ENCODE data around the gene DNAJA3.

Gene DNAJA3

DNA sequence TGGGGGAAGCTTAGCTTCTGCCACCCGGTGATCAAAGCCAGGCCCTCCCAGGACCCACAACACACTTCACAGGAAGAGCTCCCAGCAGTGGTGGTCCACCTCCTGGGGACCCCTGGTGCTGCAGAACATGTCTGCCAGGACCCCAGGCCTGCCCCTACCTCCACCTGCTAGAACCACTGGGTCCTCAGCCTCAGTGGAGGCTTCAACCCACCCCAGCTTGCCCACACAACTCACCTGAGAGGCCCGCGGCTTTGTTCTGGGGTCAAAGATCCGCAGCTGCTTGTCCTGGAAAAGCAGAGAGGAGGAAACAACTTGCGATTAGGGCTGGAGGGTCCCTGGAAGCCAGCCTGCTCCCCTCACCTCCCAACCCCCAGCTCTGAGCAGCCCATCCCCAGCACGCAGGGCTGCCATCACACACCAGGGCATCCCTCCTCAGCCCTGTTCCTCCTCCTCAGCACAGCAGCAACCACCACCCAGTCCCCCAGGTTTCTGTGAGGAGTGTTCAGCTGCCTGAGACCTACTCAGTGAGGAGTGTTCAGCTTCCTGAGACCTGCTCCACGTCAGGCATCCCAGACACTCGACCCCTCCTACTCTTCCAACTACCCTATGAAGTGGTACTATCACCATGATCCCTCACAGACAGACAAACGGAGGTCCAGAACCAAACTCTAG lies 30.5 kb upstream of the DNAJA3 start (continued):
- TF ChIP-seq, protein P1, sequence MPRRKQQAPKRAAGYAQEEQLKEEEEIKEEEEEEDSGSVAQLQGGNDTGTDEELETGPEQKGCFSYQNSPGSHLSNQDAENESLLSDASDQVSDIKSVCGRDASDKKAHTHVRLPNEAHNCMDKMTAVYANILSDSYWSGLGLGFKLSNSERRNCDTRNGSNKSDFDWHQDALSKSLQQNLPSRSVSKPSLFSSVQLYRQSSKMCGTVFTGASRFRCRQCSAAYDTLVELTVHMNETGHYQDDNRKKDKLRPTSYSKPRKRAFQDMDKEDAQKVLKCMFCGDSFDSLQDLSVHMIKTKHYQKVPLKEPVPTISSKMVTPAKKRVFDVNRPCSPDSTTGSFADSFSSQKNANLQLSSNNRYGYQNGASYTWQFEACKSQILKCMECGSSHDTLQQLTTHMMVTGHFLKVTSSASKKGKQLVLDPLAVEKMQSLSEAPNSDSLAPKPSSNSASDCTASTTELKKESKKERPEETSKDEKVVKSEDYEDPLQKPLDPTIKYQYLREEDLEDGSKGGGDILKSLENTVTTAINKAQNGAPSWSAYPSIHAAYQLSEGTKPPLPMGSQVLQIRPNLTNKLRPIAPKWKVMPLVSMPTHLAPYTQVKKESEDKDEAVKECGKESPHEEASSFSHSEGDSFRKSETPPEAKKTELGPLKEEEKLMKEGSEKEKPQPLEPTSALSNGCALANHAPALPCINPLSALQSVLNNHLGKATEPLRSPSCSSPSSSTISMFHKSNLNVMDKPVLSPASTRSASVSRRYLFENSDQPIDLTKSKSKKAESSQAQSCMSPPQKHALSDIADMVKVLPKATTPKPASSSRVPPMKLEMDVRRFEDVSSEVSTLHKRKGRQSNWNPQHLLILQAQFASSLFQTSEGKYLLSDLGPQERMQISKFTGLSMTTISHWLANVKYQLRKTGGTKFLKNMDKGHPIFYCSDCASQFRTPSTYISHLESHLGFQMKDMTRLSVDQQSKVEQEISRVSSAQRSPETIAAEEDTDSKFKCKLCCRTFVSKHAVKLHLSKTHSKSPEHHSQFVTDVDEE (CRISPR knock-in tag; IDR thresholded peaks at IDR 0.05) = no peak

DNA sequence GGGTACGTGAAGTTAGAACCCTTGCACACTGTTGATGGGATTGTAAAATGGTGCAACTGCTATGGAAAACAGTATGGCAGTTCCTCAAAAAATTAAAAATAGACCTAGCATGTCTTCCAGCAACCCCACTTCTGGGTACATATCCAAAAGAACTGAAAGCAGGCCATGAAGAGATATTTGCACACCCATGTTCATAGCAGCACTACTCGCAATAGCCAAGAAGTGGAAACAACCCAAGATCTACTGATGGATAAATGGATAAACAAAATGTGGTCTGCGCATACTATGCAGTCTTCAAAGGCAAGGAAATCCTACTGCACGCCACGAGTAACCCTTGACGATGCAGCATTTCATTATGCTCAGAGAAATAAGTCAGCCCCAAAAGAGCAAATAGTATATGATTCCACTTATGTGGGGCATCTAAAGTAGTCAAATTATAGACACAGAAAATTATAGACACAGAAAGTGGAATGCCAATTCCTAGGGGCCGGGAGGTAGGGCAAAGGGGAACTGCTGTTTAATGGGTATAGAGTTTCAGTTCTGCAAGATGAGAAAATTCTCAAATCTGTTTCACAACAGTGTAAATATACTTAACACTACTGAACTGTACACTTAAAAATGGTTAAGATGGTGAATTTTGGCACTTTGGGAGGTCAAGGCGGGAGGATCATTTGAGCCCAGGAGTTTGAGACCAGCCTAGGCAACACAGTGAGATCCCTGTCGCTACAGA lies 26.5 kb upstream of the DNAJA3 start:
- no peak for ATAC-seq
- TF ChIP-seq ZFP3 (CRISPR knock-in tag; IDR thresholded peaks at IDR 0.05) (no peak), ZC3H10 (CRISPR knock-in tag; IDR thresholded peaks at IDR 0.05) (no peak)
- TF ChIP-seq, protein P2, sequence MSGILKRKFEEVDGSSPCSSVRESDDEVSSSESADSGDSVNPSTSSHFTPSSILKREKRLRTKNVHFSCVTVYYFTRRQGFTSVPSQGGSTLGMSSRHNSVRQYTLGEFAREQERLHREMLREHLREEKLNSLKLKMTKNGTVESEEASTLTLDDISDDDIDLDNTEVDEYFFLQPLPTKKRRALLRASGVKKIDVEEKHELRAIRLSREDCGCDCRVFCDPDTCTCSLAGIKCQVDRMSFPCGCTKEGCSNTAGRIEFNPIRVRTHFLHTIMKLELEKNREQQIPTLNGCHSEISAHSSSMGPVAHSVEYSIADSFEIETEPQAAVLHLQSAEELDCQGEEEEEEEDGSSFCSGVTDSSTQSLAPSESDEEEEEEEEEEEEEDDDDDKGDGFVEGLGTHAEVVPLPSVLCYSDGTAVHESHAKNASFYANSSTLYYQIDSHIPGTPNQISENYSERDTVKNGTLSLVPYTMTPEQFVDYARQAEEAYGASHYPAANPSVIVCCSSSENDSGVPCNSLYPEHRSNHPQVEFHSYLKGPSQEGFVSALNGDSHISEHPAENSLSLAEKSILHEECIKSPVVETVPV (CRISPR knock-in tag; IDR thresholded peaks at IDR 0.05) = no peak

DNA sequence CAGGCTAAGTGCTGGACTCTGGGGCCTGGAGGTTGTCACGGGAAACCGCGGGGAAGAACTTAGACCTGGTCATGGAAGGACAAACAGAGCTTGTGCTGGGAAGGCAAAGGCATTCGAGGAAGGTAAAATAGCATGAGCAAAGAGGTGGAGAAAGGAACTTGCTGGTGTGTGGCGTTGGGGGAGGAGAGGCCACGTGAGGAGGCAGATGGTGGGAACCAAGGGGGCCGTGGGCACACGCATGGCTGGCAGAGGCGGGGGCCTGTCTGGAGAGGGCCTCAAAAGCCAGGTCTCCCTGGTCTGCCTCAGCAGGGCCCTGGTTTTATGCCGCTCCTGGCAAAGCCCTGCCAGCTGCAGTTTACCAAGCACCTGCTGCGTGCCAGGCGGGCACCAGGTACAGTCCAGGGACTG lies 24.6 kb upstream of the DNAJA3 start:
- TF ChIP-seq ZFP30 (CRISPR knock-in tag; IDR thresholded peaks at IDR 0.05) (no peak), BACH2 (CRISPR knock-in tag; IDR thresholded peaks at IDR 0.05; ENCODE audit: borderline replicate concordance) (no peak), OSR1 (CRISPR knock-in tag; IDR thresholded peaks at IDR 0.05) (no peak), CSDC2 (CRISPR knock-in tag; IDR thresholded peaks at IDR 0.05) (no peak)
- no peak for ATAC-seq

DNA sequence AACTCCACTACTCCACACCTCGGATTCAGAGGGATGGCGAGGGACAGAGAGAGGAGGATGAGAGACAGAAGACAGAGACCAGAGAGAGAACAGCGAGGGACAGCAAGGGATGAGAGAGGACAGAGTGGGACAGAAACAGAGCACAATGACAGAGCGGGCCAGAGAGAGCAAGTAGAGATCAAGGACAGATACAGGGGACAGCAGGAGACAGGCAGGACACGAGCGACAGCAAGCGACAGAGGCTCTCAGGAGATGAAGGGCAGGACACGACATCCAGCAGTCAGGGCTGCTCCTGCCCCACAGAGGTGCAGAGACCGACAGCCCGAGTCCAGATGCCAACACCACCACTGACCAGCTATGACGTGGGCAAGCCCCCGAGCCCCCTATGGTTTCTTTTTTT lies 24.2 kb upstream of the DNAJA3 start:
- no peak for ATAC-seq
- TF ChIP-seq ZFP30 (CRISPR knock-in tag; IDR thresholded peaks at IDR 0.05) (no peak), SNAI2 (CRISPR knock-in tag; IDR thresholded peaks at IDR 0.05) (no peak)
- TF ChIP-seq, protein P3, sequence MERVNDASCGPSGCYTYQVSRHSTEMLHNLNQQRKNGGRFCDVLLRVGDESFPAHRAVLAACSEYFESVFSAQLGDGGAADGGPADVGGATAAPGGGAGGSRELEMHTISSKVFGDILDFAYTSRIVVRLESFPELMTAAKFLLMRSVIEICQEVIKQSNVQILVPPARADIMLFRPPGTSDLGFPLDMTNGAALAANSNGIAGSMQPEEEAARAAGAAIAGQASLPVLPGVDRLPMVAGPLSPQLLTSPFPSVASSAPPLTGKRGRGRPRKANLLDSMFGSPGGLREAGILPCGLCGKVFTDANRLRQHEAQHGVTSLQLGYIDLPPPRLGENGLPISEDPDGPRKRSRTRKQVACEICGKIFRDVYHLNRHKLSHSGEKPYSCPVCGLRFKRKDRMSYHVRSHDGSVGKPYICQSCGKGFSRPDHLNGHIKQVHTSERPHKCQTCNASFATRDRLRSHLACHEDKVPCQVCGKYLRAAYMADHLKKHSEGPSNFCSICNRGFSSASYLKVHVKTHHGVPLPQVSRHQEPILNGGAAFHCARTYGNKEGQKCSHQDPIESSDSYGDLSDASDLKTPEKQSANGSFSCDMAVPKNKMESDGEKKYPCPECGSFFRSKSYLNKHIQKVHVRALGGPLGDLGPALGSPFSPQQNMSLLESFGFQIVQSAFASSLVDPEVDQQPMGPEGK (CRISPR knock-in tag; IDR thresholded peaks at IDR 0.05; ENCODE audit: borderline replicate concordance) = no peak

DNA sequence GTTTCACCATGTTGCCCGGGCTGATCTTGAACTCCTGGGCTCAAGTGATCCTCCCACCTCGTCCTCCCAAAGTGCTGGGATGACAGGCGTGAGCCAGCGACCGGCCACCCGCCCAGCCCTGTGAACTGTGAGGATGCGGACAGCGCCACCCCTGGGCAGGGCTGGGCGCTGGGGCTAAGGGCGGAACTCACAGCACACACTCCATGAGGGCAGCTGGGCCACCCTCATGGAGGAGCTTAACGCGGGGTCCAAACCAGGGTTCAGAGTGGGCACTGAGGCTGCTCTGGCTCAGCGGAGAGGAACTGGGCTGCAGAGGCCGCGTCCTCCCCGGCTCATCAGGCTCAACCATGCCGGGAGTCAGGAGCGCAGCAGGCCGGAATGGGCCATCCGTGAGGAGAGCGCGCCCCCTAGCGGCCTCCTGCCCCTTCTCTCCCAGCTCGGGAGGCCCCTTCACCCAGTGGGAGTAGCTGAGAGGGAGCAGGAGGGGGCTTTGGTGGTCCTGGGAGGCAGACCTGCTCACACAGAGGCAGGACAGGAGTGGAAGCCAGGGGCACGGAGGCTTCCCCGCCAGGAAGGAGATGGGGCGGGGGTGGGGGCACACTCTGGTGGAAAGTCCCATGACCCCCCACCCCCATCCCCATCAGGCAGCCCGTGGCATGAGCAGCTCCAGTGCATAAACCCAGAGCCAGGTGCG lies 23.1 kb upstream of the DNAJA3 start:
- ATAC-seq = peak; percentile 95
- TF ChIP-seq TOX (CRISPR knock-in tag; IDR thresholded peaks at IDR 0.05; ENCODE audit: borderline replicate concordance) (no peak), ZNF70 (CRISPR knock-in tag; IDR thresholded peaks at IDR 0.05) (no peak; the same call in 1 of the 2 replicates), OSR1 (CRISPR knock-in tag; IDR thresholded peaks at IDR 0.05) (no peak), ZNF8 (CRISPR knock-in tag; IDR thresholded peaks at IDR 0.05) (no peak), ZNF565 (CRISPR knock-in tag; conservative IDR thresholded peaks at IDR 0.05; ENCODE audit: low read depth) (no peak), ZC3H10 (CRISPR knock-in tag; IDR thresholded peaks at IDR 0.05) (no peak), PPARA (CRISPR knock-in tag; IDR thresholded peaks at IDR 0.05; ENCODE audit: borderline replicate concordance) (no peak), ZFP30 (CRISPR knock-in tag; IDR thresholded peaks at IDR 0.05) (no peak)
- TF ChIP-seq, protein P1 (CRISPR knock-in tag; IDR thresholded peaks at IDR 0.05) = no peak
- TF ChIP-seq, protein P3 (CRISPR knock-in tag; IDR thresholded peaks at IDR 0.05; ENCODE audit: borderline replicate concordance) = no peak
- TF ChIP-seq, protein P4, sequence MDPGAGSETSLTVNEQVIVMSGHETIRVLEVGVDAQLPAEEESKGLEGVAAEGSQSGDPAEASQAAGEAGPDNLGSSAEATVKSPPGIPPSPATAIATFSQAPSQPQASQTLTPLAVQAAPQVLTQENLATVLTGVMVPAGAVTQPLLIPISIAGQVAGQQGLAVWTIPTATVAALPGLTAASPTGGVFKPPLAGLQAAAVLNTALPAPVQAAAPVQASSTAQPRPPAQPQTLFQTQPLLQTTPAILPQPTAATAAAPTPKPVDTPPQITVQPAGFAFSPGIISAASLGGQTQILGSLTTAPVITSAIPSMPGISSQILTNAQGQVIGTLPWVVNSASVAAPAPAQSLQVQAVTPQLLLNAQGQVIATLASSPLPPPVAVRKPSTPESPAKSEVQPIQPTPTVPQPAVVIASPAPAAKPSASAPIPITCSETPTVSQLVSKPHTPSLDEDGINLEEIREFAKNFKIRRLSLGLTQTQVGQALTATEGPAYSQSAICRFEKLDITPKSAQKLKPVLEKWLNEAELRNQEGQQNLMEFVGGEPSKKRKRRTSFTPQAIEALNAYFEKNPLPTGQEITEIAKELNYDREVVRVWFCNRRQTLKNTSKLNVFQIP (CRISPR knock-in tag; IDR thresholded peaks at IDR 0.05; ENCODE audit: borderline replicate concordance, low read depth) = no peak
- TF ChIP-seq, protein P5, sequence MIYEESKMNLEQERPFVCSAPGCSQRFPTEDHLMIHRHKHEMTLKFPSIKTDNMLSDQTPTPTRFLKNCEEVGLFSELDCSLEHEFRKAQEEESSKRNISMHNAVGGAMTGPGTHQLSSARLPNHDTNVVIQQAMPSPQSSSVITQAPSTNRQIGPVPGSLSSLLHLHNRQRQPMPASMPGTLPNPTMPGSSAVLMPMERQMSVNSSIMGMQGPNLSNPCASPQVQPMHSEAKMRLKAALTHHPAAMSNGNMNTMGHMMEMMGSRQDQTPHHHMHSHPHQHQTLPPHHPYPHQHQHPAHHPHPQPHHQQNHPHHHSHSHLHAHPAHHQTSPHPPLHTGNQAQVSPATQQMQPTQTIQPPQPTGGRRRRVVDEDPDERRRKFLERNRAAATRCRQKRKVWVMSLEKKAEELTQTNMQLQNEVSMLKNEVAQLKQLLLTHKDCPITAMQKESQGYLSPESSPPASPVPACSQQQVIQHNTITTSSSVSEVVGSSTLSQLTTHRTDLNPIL (CRISPR knock-in tag; IDR thresholded peaks at IDR 0.05; ENCODE audit: low read depth) = no peak
